ENCODE measurements around the gene CADPS. TPM values are rescaled to one million over a fixed set of nuclear protein-coding genes. Genes with fewer than 3 reads are reported as not detected.

The CADPS gene
- total RNA-seq, 2 donors from 2014 or later: 11.7 to 20.8 TPM

DNA sequence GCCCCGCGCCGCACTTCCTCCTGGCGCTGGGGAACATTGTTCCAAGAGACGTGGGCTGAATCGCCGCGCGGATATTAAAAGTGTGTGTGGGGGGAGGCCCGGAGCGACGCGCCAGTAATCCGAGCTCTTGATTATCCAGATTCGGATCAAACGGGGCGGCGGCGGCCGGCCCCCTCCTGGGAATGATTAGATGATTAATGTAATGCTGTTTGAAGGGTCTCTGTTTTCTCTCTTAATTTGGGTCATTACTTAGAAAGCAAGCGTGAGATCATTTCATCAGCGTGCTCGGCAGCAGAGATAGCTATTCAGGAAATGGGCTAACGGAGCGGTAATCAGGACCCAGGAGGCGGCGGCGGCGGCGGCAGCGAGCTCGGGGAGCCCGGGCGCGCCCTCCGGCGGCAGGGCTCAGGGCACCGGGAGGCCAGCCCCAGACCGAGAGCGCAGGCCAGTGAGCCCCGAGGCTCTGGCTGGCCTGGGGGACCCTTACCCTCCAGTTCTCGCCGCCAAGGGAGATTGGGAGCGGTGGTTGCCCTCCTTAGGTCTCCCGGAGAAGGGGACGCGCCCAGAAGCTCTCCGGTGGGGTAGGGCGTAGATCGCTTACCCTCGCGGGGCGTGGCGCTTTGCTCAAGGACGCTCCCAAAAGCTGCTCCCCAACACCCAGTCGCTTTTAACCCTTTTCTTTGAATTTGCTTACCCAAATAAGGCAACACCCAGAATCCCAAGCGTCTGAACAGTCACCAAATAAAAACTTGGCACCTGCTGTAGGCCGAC is 506.3 kb downstream of the CADPS start:
- H3K9me3 Mint-ChIP-seq: no peaks in the 10 kb centered on the region
- no peaks in the 10 kb centered on the region for H3K36me3 ChIP-seq (ENCODE audit: control insufficient read depth, insufficient read depth, low read length)
- peak overlapping the region; percentile 28 for H3K4me3 Mint-ChIP-seq
- no peak overlapping the region for H3K9ac ChIP-seq (ENCODE audit: extremely low read depth, low read length, poor library complexity, severe bottlenecking)
- no peaks in the 10 kb centered on the region for H3K36me3 Mint-ChIP-seq (ENCODE audit: low read depth)
- WGBS, 2 experiments (ENCODE audit: insufficient coverage in 1 of 2, insufficient read length in 1 of 2): 1 to 3% methylated on average over 15 to 58 of the region's 58 CpGs
- no peak overlapping the region for H3K27ac ChIP-seq (ENCODE audit: low read depth, low read length)
- H3K27me3 Mint-ChIP-seq (ENCODE audit: insufficient read depth): peaks cover 100% of the 10 kb centered on the region
- H3K4me3 ChIP-seq (ENCODE audit: low read length): peak overlapping the region; percentile 59
- TF ChIP-seq, protein P1, sequence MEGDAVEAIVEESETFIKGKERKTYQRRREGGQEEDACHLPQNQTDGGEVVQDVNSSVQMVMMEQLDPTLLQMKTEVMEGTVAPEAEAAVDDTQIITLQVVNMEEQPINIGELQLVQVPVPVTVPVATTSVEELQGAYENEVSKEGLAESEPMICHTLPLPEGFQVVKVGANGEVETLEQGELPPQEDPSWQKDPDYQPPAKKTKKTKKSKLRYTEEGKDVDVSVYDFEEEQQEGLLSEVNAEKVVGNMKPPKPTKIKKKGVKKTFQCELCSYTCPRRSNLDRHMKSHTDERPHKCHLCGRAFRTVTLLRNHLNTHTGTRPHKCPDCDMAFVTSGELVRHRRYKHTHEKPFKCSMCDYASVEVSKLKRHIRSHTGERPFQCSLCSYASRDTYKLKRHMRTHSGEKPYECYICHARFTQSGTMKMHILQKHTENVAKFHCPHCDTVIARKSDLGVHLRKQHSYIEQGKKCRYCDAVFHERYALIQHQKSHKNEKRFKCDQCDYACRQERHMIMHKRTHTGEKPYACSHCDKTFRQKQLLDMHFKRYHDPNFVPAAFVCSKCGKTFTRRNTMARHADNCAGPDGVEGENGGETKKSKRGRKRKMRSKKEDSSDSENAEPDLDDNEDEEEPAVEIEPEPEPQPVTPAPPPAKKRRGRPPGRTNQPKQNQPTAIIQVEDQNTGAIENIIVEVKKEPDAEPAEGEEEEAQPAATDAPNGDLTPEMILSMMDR (conservative IDR thresholded peaks at IDR 0.05): peak; percentile 78
- peak; percentile 87 for DNase-seq
- peaks cover 49% of the 10 kb centered on the region for H3K4me1 Mint-ChIP-seq
- no peaks in the 10 kb centered on the region for H3K9me3 ChIP-seq (ENCODE audit: control insufficient read depth, low read length)
- peaks cover 100% of the 10 kb centered on the region for H3K27me3 ChIP-seq (ENCODE audit: control insufficient read depth, insufficient read depth, low read length, poor library complexity, severe bottlenecking)
- peaks cover 10% of the 10 kb centered on the region for H3K4me1 ChIP-seq (ENCODE audit: control insufficient read depth, insufficient read depth, low read length)
- H3K27ac Mint-ChIP-seq: no peak overlapping the region

DNA sequence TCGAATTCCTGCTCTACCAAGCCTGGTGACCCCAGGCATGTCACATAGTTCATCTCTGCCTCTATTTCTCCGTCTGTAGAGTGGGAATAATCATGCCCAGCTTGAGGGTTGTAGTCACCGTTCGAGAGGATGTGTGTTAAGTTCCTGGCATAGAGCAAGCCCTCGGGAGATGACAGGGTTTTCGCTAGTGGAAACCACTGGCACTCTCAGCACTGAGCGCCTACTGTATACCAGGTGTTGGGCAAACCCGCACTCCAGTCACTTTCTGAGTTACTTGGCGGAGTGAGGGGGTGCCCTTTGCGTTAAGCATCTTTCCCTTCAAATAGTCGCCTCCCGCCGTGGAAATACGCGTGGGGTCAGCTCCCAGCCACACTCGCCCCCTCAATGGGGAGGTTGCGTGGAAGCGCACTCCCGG is 506.9 kb downstream of the CADPS start:
- peak overlapping the region; percentile 11 for H3K4me3 ChIP-seq (ENCODE audit: low read length)
- peaks cover 100% of the 10 kb centered on the region for H3K27me3 Mint-ChIP-seq (ENCODE audit: insufficient read depth)
- 6 to 9% methylated on average over 16 to 19 of the region's 19 CpGs for WGBS, 2 experiments (ENCODE audit: insufficient coverage in 1 of 2, insufficient read length in 1 of 2)
- TF ChIP-seq, protein P1 (conservative IDR thresholded peaks at IDR 0.05): no peak
- H3K4me3 Mint-ChIP-seq: peak overlapping the region; percentile 28
- H3K9me3 ChIP-seq (ENCODE audit: control insufficient read depth, low read length): no peaks in the 10 kb centered on the region
- H3K36me3 ChIP-seq (ENCODE audit: control insufficient read depth, insufficient read depth, low read length): no peaks in the 10 kb centered on the region
- peaks cover 9% of the 10 kb centered on the region for H3K4me1 ChIP-seq (ENCODE audit: control insufficient read depth, insufficient read depth, low read length)
- H3K27me3 ChIP-seq (ENCODE audit: control insufficient read depth, insufficient read depth, low read length, poor library complexity, severe bottlenecking): peaks cover 100% of the 10 kb centered on the region
- H3K9me3 Mint-ChIP-seq: no peaks in the 10 kb centered on the region
- H3K9ac ChIP-seq (ENCODE audit: extremely low read depth, low read length, poor library complexity, severe bottlenecking): no peak overlapping the region
- H3K4me1 Mint-ChIP-seq: peaks cover 49% of the 10 kb centered on the region
- no peak overlapping the region for H3K27ac Mint-ChIP-seq
- no peaks in the 10 kb centered on the region for H3K36me3 Mint-ChIP-seq (ENCODE audit: low read depth)
- no peak for DNase-seq
- H3K27ac ChIP-seq (ENCODE audit: low read depth, low read length): no peak overlapping the region

DNA sequence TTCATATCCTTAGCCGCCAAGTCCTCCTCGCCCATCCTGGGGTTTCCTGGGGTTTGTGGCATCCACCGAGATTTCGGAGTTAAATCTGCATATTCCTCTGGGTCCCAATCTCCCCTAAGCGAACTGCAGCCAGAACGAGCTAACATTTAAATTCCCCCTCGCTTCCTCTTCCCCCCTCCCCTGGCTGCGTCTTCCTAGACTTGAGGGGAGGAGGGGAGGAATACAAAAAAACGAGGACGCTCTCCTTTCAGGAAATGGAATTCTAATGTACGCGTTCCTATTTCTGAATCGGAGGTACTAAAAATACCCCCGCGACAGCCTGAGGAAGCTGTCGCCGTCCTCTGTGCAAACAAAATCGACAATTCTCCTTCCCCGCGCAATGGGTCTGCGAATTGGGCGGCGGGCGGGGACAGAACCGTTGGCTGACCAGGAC is 507.4 kb downstream of the CADPS start:
- peak; percentile 65 for DNase-seq
- Mint-ChIP-seq H3K4me1 (peaks cover 49% of the 10 kb centered on the region), H3K36me3 (ENCODE audit: low read depth) (no peaks in the 10 kb centered on the region), H3K27ac (no peak overlapping the region), H3K4me3 (peak overlapping the region; percentile 28), H3K27me3 (ENCODE audit: insufficient read depth) (peaks cover 100% of the 10 kb centered on the region), H3K9me3 (no peaks in the 10 kb centered on the region)
- Histone ChIP-seq H3K4me1 (ENCODE audit: control insufficient read depth, insufficient read depth, low read length) (peaks cover 9% of the 10 kb centered on the region), H3K27me3 (ENCODE audit: control insufficient read depth, insufficient read depth, low read length, poor library complexity, severe bottlenecking) (peaks cover 100% of the 10 kb centered on the region), H3K27ac (ENCODE audit: low read depth, low read length) (no peak overlapping the region), H3K4me3 (ENCODE audit: low read length) (peak overlapping the region; percentile 11), H3K9ac (ENCODE audit: extremely low read depth, low read length, poor library complexity, severe bottlenecking) (no peak overlapping the region), H3K36me3 (ENCODE audit: control insufficient read depth, insufficient read depth, low read length) (no peaks in the 10 kb centered on the region), H3K9me3 (ENCODE audit: control insufficient read depth, low read length) (no peaks in the 10 kb centered on the region)
- WGBS, 2 experiments (ENCODE audit: insufficient coverage in 1 of 2, insufficient read length in 1 of 2): 1 to 2% methylated on average over 15 to 25 of the region's 25 CpGs
- TF ChIP-seq, protein P1 (conservative IDR thresholded peaks at IDR 0.05): no peak

All from endodermal cell (in vitro differentiated cells).